Stimulated activated CD8-positive, alpha-beta memory T cell treated with anti-CD3 and anti-CD28 coated beads, Interleukin-4, amount 100 ng/mL, for 1 hour (primary cell): ENCODE data around the gene PFDN4.

Experiments used
- DNase-seq, 2 donors: peaks; one replicate each; pipeline ENCODE4 v3.0.0-alpha.2; 2020; ENCODE audit warnings: low read depth in 2 of 2, low spot score in 1 of 2

PFDN4 gene

GRCh38 chr20:54173653-54174456 is 34.0 kb upstream of the PFDN4 start, which contains the start of gene CYP24A1:
CYP24A1 (minus strand) TSS chr20:54173986; CDS start chr20:54173579, 407 bp downstream.
- DNase-seq, result no peak

GRCh38 chr20:54174457-54175175 is 33.3 kb upstream of the PFDN4 start:
- DNase-seq, result no peak

GRCh38 chr20:54176610-54177009 is 31.3 kb upstream of the PFDN4 start:
- DNase-seq, result no peak

- DNase-seq, result no peak
Observed at GRCh38 chr20:54177378-54177777, 30.5 kb upstream of the PFDN4 start.

- DNase-seq, result no peak
Observed at GRCh38 chr20:54178256-54178655, 29.6 kb upstream of the PFDN4 start.

GRCh38 chr20:54179946-54180345 is 27.9 kb upstream of the PFDN4 start:
- DNase-seq, result no peak

GRCh38 chr20:54180931-54181330 is 27.0 kb upstream of the PFDN4 start:
- no peak for DNase-seq

- no peak for DNase-seq
Observed at GRCh38 chr20:54184071-54184470, 23.8 kb upstream of the PFDN4 start.

- no peak for DNase-seq
Observed at GRCh38 chr20:54184904-54185626, 22.8 kb upstream of the PFDN4 start.

- DNase-seq, result no peak
Observed at GRCh38 chr20:54188132-54188849, 19.6 kb upstream of the PFDN4 start.

GRCh38 chr20:54189630-54190029 is 18.3 kb upstream of the PFDN4 start:
- no peak for DNase-seq

GRCh38 chr20:54190217-54190616 is 17.7 kb upstream of the PFDN4 start:
- DNase-seq, result no peak

GRCh38 chr20:54193817-54194216 is 14.1 kb upstream of the PFDN4 start:
- DNase-seq, result no peak

- DNase-seq, result no peak
Observed at GRCh38 chr20:54194724-54195438, 13.0 kb upstream of the PFDN4 start.

GRCh38 chr20:54195483-54196472 is 12.1 kb upstream of the PFDN4 start:
- DNase-seq, result no peak

GRCh38 chr20:54197621-54198604 is 10.0 kb upstream of the PFDN4 start:
- DNase-seq, result no peak

GRCh38 chr20:54199283-54199682 is 8.6 kb upstream of the PFDN4 start:
- no peak for DNase-seq

- DNase-seq, result peak in 1 of 2 donors; percentile 47
Observed at GRCh38 chr20:54199721-54200176, 8.1 kb upstream of the PFDN4 start.
